PFSK-1 (cell line): ENCODE data around the gene GPR107.

ENCODE experiments used
- POLR2AphosphoS5 ChIP-seq: IDR thresholded peaks from 2 replicates; pipeline ENCODE4 v1.6.1; 2012; ENCODE audit warnings: low read depth, mild to moderate bottlenecking, control low read depth, low read length, moderate library complexity
- SIN3A ChIP-seq: IDR thresholded peaks from 2 replicates; pipeline ENCODE4 v1.6.1; 2012; ENCODE audit warnings: mild to moderate bottlenecking, low read length, moderate library complexity, borderline replicate concordance; ENCODE audit not compliant: insufficient read depth
- TAF1 ChIP-seq: IDR thresholded peaks from 2 replicates; pipeline ENCODE4 v1.6.1; 2012; ENCODE audit warnings: low read length, control low read depth, borderline replicate concordance; ENCODE audit not compliant: insufficient read depth
- TF ChIP-seq, protein P1 (sequence below), 2 experiments: IDR thresholded peaks; 2 replicates each; pipeline versions ENCODE4 v1.6.1 to v1.8.0; 2011 to 2012; ENCODE audit warnings: low read depth in 2 of 2, low read length in 2 of 2, control low read depth in 1 of 2, inconsistent platforms in 1 of 2, mild to moderate bottlenecking in 1 of 2, moderate library complexity in 1 of 2; ENCODE audit not compliant: insufficient read depth in 1 of 2

DNA sequence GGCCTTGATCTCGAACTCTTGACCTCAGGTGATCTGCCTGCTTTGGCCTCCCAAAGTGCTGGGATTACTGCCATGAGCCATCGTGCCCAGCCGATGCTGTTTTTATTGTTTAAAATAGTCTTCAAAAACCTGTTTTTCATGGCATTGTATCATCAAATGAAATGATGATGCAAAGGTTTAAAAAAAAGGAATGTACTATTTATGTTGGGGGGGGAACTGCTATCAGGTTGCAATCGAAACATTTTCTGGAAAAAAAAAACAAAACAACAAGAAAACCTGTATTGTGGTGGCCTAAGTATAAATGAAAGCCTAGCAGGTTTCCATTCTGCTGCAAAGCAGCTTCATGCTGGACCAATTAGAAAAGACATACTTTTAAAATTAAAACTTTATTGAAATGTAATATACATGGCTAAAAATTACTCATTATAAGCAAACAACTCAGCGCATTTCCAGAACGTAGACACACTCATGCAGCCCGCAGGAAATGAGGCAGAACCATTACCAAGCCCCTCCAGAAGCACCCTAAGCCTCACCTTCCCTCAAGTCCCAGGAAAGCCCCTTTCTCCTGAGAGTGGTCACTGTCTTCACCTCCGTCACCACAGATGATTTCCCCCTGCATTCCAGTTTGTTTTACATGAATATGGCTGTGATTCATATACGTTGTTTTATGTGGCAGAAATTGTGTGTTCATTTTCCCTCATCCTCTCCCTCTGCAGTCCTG, 19.0 kb downstream of the GPR107 start:
- no peak for TF ChIP-seq POLR2AphosphoS5
- TF ChIP-seq, protein P1, sequence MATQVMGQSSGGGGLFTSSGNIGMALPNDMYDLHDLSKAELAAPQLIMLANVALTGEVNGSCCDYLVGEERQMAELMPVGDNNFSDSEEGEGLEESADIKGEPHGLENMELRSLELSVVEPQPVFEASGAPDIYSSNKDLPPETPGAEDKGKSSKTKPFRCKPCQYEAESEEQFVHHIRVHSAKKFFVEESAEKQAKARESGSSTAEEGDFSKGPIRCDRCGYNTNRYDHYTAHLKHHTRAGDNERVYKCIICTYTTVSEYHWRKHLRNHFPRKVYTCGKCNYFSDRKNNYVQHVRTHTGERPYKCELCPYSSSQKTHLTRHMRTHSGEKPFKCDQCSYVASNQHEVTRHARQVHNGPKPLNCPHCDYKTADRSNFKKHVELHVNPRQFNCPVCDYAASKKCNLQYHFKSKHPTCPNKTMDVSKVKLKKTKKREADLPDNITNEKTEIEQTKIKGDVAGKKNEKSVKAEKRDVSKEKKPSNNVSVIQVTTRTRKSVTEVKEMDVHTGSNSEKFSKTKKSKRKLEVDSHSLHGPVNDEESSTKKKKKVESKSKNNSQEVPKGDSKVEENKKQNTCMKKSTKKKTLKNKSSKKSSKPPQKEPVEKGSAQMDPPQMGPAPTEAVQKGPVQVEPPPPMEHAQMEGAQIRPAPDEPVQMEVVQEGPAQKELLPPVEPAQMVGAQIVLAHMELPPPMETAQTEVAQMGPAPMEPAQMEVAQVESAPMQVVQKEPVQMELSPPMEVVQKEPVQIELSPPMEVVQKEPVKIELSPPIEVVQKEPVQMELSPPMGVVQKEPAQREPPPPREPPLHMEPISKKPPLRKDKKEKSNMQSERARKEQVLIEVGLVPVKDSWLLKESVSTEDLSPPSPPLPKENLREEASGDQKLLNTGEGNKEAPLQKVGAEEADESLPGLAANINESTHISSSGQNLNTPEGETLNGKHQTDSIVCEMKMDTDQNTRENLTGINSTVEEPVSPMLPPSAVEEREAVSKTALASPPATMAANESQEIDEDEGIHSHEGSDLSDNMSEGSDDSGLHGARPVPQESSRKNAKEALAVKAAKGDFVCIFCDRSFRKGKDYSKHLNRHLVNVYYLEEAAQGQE (IDR thresholded peaks at IDR 0.05; ENCODE audit: insufficient read depth in 1 of 2, low read depth in 2 of 2, low read length in 2 of 2), result no peak
- TF ChIP-seq TAF1, result no peak
- TF ChIP-seq SIN3A, result no peak
